CD4-positive, alpha-beta T cell treated with Interferon alpha-2 for 1 hour (primary cell): Measurements from ENCODE around the gene FHIP1A.
"Not testable (repeated sequence)": the region's sequence is repeated elsewhere in the genome, so short reads cannot be mapped to it uniquely, and the experiment has no call there.

Experiments
- DNase-seq, 2 donors: peaks; one replicate each; pipeline ENCODE4 v3.0.0-alpha.2; 2020 to 2022

Gene FHIP1A

DNA sequence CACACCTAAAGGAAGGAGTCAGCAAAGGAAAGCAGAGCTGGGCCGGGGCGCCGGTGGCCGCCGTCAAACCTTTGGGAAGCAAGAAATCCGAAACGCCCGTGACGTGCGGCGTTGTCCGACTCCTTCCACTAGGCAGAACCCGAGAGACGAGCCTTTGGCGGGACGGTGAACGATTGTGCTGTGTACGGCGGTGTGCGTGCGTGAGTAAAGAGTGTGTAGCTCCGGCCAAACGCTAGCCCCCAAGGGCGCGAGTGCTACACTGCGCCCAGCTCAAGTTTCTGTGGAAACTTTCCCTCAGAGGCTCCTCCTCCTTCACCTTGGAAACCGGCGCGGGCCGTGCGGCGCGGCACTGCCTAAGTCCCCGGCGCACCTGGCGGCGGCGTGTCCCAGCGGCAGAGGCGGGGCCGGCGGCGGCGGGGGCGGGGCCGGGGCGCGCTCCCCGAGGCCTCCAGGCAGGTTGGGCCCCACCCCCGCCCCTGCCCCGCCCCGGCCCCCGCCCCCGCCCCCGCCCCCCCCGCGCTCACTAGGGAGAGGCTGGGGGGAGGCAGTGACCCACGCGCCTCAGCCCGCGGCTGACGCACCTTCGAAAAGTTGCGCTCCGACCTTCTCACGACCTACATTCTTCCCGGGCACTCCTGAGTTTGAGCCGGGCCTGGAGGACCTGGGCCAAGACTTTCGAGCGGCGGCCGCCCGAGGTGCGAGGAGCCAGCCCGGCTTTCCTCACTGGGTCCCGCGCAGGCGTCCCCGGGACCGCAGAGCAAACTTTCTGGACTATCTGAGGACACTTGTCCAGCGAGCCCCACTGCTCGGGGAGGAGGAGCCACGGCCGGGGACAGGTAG lies at the start of gene FHIP1A:
FHIP1A (plus strand) TSS at position 547 of the 840 bp plus-strand sequence. CDS start 157,084 bp downstream, outside the sequence.
- peak; percentile 84 to 91 for DNase-seq

DNA sequence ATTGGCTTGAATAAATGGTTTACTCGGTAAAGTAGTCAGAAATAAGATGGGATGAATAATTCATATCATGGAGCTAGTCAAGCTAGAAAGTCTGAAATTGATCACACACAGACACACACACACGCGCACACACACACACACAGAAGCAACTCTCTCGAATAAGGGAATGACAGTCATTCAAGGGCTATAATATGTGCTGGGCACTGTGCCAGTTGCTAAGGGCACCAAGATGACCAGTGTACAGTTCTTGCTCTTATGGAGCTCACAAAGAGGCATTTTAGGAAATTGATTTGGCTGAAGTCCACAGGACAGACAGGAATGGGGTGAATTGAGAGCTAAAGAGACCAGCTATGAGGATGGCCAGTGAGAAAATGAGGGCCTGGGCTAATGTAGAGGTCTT lies 49.4 kb upstream of the FHIP1A start:
- DNase-seq, result no peak

DNA sequence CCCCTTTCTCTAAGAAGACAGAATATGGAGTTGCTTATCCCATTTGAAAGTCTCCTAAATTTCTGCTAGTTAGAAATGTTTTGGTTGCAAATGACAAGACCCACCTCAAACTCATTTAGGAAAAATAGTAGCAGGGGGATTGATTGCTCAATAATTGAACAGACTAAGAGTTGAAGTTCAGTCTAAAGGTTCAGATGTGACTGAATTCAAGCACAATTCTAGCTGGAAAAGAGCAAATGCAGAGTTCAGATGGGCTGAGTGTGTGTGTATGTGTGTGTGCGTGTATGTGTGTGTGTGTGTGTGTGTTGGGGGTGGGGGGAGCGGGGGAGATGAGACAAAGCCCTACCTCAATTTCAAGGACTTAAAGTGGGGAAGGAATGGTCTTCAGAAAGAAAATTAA lies 47.9 kb upstream of the FHIP1A start:
- DNase-seq, result no peak

DNA sequence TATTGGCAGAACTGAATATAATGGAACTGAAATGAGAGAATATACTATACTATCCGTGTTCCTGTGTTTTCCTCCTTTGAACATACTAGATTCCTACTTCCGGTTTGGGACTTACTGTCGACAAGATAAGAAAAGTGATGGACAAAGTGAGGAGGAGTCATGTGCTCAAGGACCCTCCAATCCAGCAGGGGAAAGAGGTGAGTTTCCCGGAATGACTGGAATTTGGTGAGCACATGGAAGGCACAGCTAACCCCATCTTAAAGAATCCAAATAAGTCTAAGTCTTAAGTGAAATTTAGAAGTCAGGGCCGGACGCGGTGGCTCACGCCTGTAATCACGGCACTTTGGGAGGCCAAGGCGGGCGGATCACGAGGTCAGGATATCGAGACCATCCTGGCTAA lies 47.0 kb upstream of the FHIP1A start:
- no peak for DNase-seq

DNA sequence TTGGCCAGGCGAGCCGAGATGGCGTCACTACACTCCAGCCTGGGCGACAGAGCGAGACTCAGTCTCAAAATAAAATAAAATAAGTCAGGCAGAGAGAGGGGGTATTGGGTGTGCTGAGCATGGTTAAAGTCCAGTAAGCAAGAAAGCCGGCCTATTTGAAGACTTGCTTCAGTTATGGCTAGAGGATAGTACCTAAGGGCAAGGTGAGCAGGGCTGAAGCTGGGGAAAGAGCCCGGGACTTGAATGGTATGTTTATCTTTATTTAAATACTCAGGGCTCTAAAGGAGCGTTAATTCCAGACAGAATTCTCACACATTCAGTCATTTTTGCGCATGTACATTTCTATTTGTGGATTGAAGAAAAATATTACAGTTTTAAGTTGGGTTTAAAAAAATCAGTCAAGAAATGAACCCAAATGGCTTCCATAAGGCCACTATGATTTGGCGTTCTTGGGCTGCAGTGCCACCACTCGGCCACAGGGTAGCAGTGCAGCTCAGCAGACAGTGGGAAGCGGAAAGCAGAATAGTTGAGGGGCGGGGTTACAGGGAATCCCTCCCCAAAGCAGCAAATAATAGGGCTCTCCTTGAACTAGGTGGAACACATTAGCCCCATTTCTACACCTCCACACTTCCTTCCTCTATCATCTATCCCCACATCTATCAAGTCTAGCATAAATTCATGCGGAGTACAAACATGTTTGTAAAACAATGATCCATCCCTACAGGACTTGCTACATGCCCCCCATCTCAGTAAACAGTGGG lies 46.4 kb upstream of the FHIP1A start:
- peak; percentile 72 to 81 for DNase-seq

DNA sequence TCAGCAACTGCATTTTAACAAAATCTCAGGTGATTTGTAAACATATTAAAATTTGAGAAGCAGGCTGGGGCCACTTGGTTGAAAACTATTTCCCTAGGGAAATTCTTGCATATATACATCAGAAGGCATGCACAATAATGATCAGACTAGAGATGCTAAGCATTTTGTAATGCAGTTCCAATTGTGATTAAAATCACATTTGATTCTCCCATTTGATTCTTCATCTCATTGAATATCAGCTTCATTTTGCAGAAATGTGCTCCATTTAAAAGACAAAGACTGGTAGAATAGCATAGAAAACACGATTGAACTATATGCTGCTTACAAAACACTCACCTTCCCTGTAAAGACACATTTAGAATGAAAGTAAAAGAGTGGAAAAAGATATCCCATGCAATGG lies 32.4 kb upstream of the FHIP1A start:
- DNase-seq, result no peak

DNA sequence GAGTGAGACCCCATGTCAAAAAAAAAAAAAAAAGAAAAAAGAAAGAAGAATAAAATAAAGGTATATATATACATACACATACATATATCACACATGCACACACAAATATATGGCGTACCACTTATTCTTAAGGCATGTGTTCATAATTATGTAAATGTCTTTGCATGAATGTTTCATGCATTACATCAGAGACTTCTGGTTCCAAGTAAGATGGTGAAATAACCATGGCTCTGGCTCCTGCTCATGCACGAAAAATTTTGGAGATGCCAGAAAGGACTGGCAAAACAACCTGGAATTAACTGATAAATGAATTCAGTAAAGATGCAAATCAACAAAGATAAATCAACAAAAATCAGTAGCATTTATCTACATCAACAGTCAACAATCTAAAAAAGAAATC lies 19.7 kb upstream of the FHIP1A start:
- no peak for DNase-seq

DNA sequence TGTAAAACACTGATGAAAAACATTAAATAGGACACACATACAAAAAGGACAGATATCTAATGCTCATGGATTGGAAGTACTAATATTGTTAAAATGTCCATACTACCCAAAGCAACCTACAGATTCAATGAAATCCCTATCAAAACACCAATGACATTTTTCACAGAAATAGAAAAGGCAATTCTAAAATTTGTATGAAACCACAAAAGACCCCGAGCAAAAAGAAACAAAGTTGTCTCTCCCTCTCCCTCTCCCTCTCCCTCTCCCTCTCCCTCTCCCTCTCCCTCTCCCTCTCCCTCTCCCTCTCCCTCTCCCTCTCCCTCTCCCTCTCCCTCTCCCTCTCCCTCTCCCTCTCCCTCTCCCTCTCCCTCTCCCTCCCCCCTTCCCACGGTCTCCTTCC lies 19.2 kb upstream of the FHIP1A start:
- not testable (repeated sequence) for DNase-seq

DNA sequence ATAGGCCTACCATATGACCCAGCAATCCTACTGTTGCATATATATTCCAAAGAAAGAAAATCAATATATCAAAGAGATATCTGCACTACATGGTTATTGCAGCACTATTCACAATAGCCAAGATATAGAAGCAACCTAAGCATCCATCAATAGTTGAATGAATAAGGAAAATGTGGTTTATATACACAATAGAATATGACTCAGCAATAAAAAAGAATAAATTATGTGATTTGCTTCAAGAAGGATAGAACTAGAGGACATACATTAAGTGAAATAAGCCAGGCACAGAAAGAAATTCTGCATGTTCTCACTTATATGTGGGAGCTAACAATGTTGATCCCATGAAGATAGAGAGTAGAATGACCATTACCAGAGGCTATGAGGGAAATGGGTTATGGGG lies 13.1 kb upstream of the FHIP1A start:
- no peak for DNase-seq

DNA sequence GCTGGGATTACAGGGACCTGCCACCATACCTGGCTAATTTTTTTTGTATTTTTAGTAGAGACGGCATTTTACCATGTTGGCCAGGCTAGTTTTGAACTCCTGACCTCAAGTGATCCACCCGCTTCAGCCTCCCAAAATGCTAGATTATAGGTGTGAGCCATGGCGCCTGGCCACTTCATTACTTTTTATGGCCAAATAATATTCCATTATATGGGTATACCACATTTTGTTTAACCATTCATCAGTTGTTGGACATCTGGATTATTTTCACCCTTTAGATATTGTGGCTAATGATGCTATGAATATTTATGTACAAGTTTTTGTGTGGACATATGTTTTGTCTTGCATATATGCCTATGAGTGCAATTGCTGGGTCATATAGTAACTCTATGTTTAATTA lies 8.6 kb upstream of the FHIP1A start:
- DNase-seq, result no peak

DNA sequence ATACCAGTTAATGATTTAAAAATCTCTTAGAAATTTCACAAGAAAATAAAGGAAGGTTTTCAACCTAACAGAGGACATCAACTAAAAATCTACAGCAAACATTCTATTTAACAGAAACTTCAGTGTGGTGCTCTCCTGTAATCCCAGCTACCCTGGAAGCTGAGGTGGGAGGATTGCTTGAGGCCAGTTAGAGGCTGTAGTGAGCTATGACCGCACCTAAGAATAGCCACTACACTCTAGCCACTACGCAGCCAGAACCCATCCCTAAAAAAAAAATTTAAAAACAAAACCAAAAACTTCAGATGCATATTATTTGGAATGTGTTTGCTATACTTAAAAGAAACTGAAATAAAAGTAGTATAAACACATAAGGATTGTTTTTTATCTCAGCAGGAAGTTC lies 7.2 kb upstream of the FHIP1A start:
- DNase-seq, result no peak

DNA sequence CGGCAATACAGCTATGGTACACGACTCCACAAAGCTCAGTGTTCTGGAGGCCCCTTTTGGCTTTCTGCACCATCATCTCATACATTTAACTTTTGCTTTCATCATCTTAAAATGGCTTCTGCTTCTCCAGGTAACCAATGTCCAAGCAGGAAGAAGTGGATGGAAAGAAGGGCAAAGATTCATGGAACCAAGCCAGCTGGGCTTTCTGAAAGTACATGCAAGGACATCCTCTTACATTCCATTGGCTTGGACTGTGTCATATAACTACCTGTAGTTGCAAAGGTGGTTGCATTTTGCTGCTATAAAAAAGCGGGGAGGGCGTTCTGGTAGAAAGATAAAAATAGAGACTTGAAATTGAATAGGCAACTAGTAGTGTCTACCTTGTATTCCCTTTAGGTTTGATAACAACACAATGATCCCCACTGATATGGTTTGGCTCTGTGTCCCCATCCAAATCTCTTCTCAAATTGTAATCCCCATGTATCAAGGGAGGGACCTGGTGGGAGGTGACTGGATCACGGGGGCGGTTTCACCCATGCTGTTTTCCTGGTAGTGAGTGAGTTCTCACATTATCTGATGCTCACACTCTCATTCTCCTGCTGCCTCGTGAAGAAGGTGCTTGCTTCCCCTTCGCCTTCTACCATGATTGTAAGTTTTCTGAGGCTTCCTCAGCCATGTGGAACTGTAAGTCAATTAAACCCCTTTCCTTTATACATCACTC lies 6.7 kb upstream of the FHIP1A start:
- no peak for DNase-seq

DNA sequence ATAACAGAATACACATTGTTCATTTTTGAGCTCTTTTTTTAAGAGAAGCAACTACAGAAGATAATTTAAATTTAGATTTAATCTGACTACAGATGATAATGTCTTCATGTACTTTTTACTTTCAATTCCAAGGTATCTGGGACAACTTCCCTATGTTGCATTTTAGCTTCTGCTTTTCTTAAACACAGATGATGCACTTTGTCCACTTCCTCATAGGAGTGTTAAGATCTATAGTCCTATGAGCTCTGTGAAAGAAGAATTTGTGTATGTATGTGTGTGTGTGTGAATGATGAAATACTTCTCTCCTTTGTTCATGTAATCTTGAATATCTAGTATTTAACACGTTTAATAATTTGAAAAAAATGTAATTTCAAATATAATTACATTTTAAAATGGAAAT lies 5.3 kb upstream of the FHIP1A start:
- no peak for DNase-seq

DNA sequence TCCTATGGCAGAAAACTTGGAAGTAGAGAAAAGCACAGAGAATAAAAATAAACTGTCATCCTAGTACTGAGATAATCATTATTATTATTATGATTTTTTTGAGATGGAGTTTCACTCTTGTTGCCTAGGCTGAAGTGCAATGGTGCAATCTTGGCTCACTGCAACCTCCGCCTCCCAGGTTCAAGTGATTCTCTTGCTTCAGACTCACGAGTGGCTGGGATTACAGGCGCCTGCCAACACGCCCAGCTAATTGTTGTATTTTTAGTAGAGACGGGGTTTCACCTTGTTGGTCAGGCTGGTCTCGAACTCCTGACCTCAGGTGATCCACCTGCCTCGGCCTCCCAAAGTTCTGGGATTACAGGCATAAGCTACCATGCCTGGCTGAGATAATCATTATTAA lies 4.2 kb upstream of the FHIP1A start:
- not testable (repeated sequence) for DNase-seq

DNA sequence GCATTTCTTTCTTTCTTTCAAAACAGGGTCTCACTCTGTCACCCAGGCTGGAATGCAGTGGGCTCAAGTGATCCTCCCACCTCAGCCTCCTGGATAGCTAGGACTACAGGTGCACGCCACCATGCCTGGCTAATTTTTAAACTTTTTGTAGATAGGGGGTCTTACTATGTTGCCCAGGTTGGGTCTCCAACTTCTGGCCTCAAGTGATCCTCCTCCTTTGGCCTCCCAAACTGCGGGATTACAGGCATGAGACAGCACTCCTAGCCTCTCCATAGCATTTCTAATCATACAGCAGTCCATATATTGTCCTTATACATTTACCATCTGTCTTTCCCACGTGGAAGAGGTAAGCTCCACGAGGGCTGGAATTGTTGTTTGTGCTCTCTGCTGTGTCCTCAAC lies 2.0 kb upstream of the FHIP1A start:
- DNase-seq, result no peak

DNA sequence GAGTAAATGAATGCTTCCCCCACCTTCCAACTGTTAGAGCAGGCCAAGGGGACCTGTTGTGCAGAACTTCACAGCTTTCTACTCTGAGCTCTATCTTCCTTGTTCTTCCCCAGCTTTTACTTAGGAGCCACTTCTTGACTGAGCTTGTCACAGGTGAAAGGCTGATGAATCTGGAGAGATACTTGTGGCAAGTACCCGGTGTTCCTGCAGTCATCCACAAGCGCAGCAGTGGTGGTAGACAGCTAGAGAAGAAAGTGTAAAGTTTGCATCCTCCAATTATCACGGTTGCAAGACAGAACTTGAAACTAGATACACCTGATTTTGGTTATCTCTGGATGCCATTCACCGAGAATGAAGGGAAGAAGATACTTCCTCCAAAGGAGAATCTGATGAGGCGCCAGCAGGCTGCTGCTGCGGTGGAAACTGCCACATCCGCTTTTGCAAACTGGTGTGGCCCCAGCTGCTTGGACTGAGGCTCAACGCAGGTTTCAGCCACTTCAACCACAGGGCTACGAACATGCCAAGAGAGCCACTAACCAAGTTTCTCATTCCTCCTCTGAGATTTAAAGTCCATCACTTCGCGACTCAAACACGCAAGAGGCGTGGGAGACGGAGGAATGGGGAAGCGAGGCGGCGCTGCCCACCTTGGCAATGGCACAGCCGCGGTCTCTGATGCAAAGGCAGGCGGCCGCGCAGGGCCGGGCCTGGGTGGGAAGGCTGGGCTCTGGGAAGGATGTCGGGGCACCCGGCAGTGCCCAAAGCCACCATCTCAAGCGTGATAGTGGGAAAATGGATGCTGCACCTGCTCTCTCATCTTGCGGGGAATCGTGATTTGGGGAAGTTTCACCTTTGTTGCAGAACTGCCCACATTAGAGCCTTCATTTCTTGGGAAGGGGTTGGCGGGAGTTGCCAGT lies 1.3 kb upstream of the FHIP1A start:
- DNase-seq, result peak; percentile 22 to 35

DNA sequence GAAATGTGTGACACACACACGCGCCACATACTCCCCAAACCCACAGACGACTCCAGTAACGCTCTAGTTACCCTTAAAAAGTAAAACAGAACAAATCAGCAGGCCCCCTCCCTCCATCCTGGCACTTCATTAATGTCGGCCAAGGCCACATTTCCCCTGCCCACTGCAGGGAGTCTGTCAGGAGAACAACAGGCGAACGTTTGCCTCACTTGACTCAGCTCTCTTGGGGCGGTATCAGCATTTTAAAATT lies 671 bp upstream of the FHIP1A start:
- DNase-seq, result peak in 1 of 2 donors; percentile 4

DNA sequence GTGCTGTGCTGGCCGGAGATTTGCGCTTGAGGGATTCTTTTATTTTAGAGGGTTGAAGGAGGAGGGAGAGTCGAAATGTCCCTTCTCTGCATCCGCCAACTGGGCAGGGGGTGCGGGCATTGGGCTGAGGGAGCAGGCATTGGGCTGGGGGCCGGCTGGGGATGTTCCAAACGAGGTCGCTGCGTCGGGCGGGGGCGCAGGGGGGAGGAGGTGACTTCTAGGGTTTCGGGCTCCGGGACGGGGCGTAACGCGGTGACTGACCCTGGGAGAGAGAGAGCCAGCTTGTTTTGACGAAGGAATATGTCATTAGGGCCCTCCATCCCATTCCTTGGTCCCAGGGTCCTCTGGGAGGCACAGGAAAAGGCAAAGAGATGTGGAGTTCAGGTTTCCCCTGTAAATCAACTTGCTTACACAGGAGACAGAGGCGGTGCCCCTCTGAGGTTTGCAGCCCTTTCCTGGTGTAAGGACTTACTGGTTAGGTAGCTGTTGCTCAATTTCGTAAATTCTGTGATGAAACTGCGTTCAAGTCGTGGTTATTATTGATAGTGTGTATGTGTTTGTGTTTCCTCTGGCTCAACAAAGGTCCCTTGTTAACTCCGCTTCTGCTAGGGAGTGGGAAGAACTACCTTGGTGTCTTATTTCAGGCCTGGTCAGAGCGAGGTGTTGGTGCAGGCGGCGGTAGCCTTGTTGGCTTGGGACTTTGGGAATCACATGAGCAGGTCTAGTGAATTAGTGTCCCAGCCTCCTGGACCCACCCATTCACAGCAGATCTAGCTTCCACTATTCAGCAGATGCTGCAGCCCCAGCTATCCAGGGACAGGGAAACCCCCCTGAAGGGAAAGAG lies 716 bp downstream of the FHIP1A start:
- peak in 1 of 2 donors; percentile 14 for DNase-seq

DNA sequence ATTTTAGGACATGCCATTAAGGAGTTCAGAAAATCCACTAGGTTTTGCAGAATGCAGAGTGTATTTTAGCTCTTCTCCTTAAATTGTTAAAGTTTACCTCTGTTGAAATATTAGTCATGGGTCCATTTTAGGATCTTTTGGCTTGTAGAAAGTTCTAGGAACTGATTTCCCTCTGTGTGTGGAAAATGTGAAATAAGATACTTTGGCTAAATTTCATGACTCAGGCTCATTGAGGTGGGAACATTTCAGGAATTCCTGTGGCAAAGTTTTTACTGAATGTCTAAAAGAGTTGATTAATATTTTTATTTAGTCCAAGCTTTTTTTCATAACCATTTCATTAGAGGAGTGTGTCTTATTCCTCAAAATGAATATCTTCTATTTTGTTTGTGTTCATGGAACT lies 7.0 kb downstream of the FHIP1A start:
- DNase-seq, result no peak

DNA sequence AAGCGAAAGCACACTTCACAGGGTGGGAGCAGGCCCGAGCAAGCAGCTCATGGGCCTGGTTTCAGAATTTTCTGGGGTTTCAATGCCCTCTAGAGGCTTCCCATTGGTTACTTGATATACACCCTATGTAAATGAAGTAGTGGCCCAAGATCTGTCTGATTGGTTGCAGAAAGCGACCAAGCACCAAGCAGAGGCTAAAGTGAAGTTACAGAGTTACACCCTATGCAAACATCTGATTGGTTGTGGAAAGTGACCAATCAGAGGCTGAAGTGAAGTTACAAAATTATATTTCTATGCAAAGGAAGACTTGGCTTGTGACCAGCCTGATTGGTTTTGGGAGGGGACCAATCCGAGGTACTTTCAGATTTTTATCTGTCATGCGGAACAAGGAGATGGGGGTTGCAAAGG lies 8.2 kb downstream of the FHIP1A start:
- no peak for DNase-seq

DNA sequence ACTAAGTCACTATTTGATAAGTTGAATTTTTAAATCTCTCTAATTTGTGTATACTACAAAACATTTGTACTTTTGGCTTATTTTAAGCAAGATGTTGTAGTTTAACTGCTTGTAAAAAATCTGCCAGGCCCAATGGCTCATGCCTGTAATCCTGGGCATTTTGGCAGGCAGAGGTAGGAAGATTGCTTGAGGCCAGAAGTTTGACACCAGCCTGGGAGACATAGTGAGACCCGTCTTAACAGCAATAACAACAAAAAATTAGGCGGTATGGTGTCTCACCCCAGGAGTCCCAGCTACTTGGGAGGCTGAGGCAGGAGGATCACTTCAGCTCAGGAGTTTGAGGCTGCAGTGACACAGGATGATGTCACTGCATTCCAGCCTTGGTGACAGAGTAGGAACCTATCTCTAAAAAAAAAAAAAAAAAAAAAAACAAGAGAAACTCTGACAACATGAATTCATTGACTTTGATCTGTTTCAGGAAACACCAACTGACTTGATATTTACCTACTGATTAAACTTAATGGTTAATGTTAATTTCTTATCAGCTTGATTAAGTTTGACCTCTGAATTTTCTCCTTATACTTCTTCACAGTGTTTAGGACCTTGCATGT lies 8.9 kb downstream of the FHIP1A start:
- DNase-seq, result no peak
